Subcutaneous abdominal adipose tissue (tissue), 5 donors: ENCODE data around the gene FOXS1.

ENCODE experiments used
- H3K27ac ChIP-seq: one replicate; pipeline ENCODE4 v1.7.0; 2013; ENCODE audit warnings: low read depth, mild to moderate bottlenecking, inconsistent platforms, low read length, moderate library complexity
- H3K27me3 ChIP-seq, 5 donors: one replicate each; pipeline ENCODE4 v1.7.0; 2013; ENCODE audit warnings: low read length in 5 of 5, inconsistent platforms in 1 of 5; ENCODE audit not compliant: control insufficient read depth in 5 of 5, insufficient read depth in 4 of 5
- H3K36me3 ChIP-seq, 5 donors: one replicate each; pipeline ENCODE4 v1.7.0; 2013; ENCODE audit warnings: low read length in 5 of 5; ENCODE audit not compliant: control insufficient read depth in 5 of 5, insufficient read depth in 5 of 5
- H3K4me1 ChIP-seq, 5 donors: one replicate each; pipeline ENCODE4 v1.7.0; 2013; ENCODE audit warnings: low read length in 5 of 5, mild to moderate bottlenecking in 3 of 5, moderate library complexity in 1 of 5; ENCODE audit not compliant: control insufficient read depth in 5 of 5, insufficient read depth in 5 of 5
- H3K4me3 ChIP-seq, 5 donors: one replicate each; pipeline ENCODE4 v1.7.0; 2013; ENCODE audit warnings: low read length in 5 of 5, low read depth in 1 of 5
- H3K9ac ChIP-seq, 5 donors: one replicate each; pipeline ENCODE4 v1.7.0; 2013; ENCODE audit warnings: low read length in 5 of 5, mild to moderate bottlenecking in 4 of 5, moderate library complexity in 3 of 5
- H3K9me3 ChIP-seq, 5 donors: one replicate each; pipeline ENCODE4 v1.7.0; 2013; ENCODE audit warnings: low read length in 5 of 5; ENCODE audit not compliant: control insufficient read depth in 5 of 5
- donor health status: healthy.
- donor health status: healthy.
- donor health status: healthy.
- donor health status: healthy.
- donor health status: healthy.

The FOXS1 gene

GRCh38 chr20:31824554-31825313 is 20.7 kb downstream of the FOXS1 start:
- H3K27ac ChIP-seq = no peak overlapping the region
- H3K4me1 ChIP-seq = peaks cover 0 to 8% (median 7%) of the 10 kb centered on the region in 5 donors
- no peak overlapping the region for H3K4me3 ChIP-seq
- no peaks in the 10 kb centered on the region for H3K9me3 ChIP-seq
- H3K9ac ChIP-seq = no peak overlapping the region
- H3K27me3 ChIP-seq = peaks cover 0 to 5% (median 0%) of the 10 kb centered on the region in 5 donors
- no peaks in the 10 kb centered on the region for H3K36me3 ChIP-seq

- Histone ChIP-seq H3K27me3 (peaks cover 0 to 5% (median 0%) of the 10 kb centered on the region in 5 donors), H3K36me3 (no peaks in the 10 kb centered on the region), H3K4me1 (peaks cover 0 to 8% (median 7%) of the 10 kb centered on the region in 5 donors), H3K9ac (no peak overlapping the region), H3K27ac (no peak overlapping the region), H3K9me3 (no peaks in the 10 kb centered on the region), H3K4me3 (no peak overlapping the region)
These were observed 21.3 kb downstream of the FOXS1 start for GRCh38 chr20:31824125-31824485.

GRCh38 chr20:31823360-31824124 is 21.9 kb downstream of the FOXS1 start:
- Histone ChIP-seq H3K36me3 (no peaks in the 10 kb centered on the region), H3K9me3 (no peaks in the 10 kb centered on the region), H3K27ac (no peak overlapping the region), H3K4me1 (peaks cover 0 to 8% (median 7%) of the 10 kb centered on the region in 5 donors), H3K27me3 (peaks cover 0 to 5% (median 0%) of the 10 kb centered on the region in 5 donors), H3K4me3 (no peak overlapping the region), H3K9ac (no peak overlapping the region)

GRCh38 chr20:31822421-31823330 is 22.7 kb downstream of the FOXS1 start:
- Histone ChIP-seq H3K4me1 (peaks cover 0 to 8% (median 7%) of the 10 kb centered on the region in 5 donors), H3K27me3 (peaks cover 0 to 5% (median 0%) of the 10 kb centered on the region in 5 donors), H3K9ac (no peak overlapping the region), H3K4me3 (no peak overlapping the region), H3K9me3 (no peaks in the 10 kb centered on the region), H3K36me3 (no peaks in the 10 kb centered on the region), H3K27ac (no peak overlapping the region)

- Histone ChIP-seq H3K9me3 (no peaks in the 10 kb centered on the region), H3K9ac (no peak overlapping the region), H3K36me3 (no peaks in the 10 kb centered on the region), H3K4me3 (no peak overlapping the region), H3K27ac (no peak overlapping the region), H3K27me3 (peaks cover 0 to 3% (median 0%) of the 10 kb centered on the region in 5 donors), H3K4me1 (peaks cover 0 to 8% (median 7%) of the 10 kb centered on the region in 5 donors)
These were observed 24.0 kb downstream of the FOXS1 start for GRCh38 chr20:31821427-31821826.

- no peaks in the 10 kb centered on the region for H3K36me3 ChIP-seq
- peaks cover 0 to 3% (median 0%) of the 10 kb centered on the region in 5 donors for H3K27me3 ChIP-seq
- H3K9me3 ChIP-seq = no peaks in the 10 kb centered on the region
- no peak overlapping the region for H3K27ac ChIP-seq
- H3K4me1 ChIP-seq = peaks cover 6 to 16% (median 15%) of the 10 kb centered on the region in 5 donors
- H3K4me3 ChIP-seq = no peak overlapping the region
- H3K9ac ChIP-seq = no peak overlapping the region
These were observed 25.2 kb downstream of the FOXS1 start for GRCh38 chr20:31820228-31820627.

GRCh38 chr20:31819083-31819784 is 26.2 kb downstream of the FOXS1 start, which contains the start of gene MYLK2:
MYLK2 (plus strand) TSS chr20:31819356; CDS start chr20:31819581, 225 bp downstream.
- Histone ChIP-seq H3K9ac (no peak within 1 kb of the TSS), H3K4me3 (no peak within 1 kb of the TSS), H3K27ac (no peak within 1 kb of the TSS), H3K9me3 (no peaks in the 10 kb centered on the region), H3K4me1 (peaks cover 8 to 23% (median 20%) of the 10 kb centered on the region in 5 donors), H3K36me3 (no peaks in the 10 kb centered on the region), H3K27me3 (peaks cover 0 to 3% (median 0%) of the 10 kb centered on the region in 5 donors)

- Histone ChIP-seq H3K9me3 (no peaks in the 10 kb centered on the region), H3K36me3 (no peaks in the 10 kb centered on the region), H3K4me1 (peaks cover 8 to 23% (median 20%) of the 10 kb centered on the region in 5 donors), H3K4me3 (no peak overlapping the region), H3K27me3 (peaks cover 0 to 3% (median 0%) of the 10 kb centered on the region in 5 donors), H3K9ac (no peak overlapping the region), H3K27ac (no peak overlapping the region)
These were observed 27.0 kb downstream of the FOXS1 start for GRCh38 chr20:31818376-31818908.

GRCh38 chr20:31817461-31817860 is 27.9 kb downstream of the FOXS1 start:
- Histone ChIP-seq H3K9ac (no peak overlapping the region), H3K36me3 (no peaks in the 10 kb centered on the region), H3K9me3 (no peaks in the 10 kb centered on the region), H3K27me3 (no peaks in the 10 kb centered on the region), H3K27ac (no peak overlapping the region), H3K4me3 (no peak overlapping the region), H3K4me1 (peaks cover 8 to 18% (median 14%) of the 10 kb centered on the region in 5 donors)
